GM21526 (cell line): ENCODE results near the gene ZNF276.
"Not testable (repeated sequence)": the region's sequence is repeated elsewhere in the genome, so short reads cannot be mapped to it uniquely, and the experiment has no call there.

Source experiments
- ATAC-seq: cut with Tn5 transposase; IDR thresholded peaks from one replicate; pipeline ENCODE4 v1.9.1; 2021; ENCODE audit warnings: moderate library complexity; ENCODE audit not compliant: unreplicated experiment, low FRiP score

ZNF276 gene

DNA sequence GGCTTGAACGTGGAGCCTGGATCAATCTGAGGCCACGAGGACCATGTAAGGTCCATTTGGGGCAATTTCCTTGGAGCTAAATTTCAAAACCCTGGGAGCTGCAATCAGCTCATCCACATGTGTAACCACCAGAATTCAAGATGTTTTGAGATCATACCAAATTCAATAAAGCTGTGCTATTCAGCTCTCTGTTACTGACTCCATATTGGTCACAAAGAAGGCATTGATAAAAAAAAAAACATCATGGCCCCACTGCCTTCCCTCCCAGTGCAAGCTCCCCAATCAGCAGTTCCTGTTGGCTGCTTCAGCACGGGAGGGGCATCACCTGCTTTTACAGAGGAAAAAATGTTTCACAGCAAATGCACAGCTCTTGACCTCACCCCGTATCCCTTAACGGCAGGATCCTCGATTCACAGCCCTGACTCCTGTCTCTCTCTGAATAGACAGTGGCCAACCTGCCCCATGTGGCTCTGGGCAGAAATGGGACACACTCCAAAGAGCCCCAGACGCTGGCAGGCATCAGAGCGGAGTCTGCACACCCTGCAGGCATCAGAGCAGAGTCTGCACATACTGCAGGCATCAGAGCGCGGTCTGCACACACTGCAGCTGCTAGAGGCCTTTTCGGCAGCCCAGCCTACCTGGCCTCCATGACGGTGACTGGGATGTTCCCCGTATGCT lies 58.0 kb downstream of the ZNF276 start:
- ATAC-seq, result no peak

DNA sequence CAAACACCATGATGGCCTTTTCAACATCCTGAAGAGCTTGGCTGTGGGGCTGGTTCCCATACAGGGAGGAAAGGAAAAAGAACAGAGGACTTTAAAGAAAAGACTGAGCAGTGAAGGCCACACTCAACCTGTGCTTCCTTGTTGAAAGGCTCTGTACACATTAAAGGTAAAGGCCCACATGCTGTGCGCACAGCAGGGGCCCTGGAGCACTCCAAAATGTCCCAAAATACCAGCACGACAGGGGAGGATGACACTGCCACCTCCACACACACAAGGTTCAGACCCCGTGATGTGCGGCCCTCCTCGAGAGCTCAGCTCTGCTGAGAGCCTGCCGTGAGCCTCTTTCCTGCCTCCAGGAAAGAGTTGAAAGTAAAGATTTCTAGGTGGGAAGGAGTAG lies 58.6 kb downstream of the ZNF276 start:
- ATAC-seq, result no peak

DNA sequence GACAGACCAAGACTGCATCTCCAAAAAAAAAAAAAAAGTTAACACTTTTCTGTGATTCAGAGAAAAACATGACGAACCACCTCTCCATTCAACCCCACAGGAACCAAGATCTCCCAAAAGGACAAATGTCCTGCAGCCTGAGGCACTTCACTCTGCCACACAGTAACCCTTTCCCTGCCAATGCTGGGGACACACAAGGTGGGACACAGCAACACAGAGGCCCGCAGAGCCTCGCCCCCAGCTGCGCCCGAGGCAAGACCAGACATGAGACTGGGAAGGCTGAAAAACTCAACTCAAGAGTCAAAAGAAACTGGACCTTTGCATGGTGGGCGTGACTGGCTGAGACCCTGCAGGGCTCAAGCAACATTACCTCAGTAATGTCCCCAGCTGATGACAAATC lies 61.2 kb downstream of the ZNF276 start:
- ATAC-seq, result no peak

- not testable (repeated sequence) for ATAC-seq
Observed at GRCh38 chr16:89783952-89784351, 62.6 kb downstream of the ZNF276 start.

GRCh38 chr16:89784406-89784805 lies 63.1 kb downstream of the ZNF276 start:
- ATAC-seq, result no peak

GRCh38 chr16:89785523-89786155 lies 64.3 kb downstream of the ZNF276 start:
- no peak for ATAC-seq

DNA sequence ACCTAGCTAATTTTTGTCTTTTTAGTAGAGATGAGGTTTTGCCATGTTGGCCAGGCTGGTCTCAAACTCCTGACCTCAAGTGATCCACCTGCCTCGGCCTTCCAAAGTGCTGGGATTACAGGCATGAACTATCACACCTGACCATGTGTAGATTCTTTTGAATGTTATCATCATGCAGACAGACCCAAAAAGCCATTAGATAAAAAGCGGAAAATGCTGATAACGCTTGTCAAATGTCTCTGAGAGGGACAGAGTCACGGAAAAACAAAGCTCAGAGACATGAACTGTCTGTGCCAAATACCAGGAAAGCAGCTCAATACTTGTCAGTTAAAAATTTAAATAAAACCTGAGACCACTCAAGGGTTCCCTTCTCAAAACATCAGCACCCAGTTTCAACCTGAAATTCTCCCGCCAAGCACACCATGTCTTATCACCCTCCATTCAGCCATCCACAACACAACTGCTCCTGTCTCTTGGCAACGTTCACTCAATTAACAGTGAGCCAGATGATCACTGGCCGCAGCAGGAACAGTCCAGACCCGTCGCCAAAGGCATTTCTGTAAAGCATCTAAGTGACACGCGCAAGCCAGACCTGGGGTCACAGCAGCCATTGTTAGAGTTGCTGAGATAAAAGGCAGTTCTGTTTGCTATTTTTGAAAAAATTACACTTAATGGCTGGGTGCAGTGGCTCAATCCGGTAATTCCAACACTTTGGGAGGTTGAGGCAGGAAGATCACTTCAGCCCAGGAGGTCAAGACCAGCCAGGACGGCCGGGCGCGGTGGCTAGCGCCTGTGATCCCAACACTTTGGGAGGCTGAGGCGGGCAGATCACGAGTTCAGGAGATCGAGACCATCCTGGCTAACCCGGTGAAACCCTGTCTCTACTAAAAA lies 65.4 kb downstream of the ZNF276 start:
- ATAC-seq, result no peak

GRCh38 chr16:89787365-89787805 lies 66.0 kb downstream of the ZNF276 start:
- no peak for ATAC-seq
